Endothelial cell of umbilical vein (primary cell): ENCODE measurements around the gene GGA2. TPM values are rescaled to one million over a fixed set of nuclear protein-coding genes. Genes with fewer than 3 reads are reported as not detected.
"Not testable (repeated sequence)": the region's sequence is repeated elsewhere in the genome, so short reads cannot be mapped to it uniquely, and the experiment has no call there.

Experiments
- BruUV-seq: library from RNA; stranded (reverse); fragments of 400-500 nt; replicated peaks from 2 replicates; lab custom pipeline; 2021; lab: Mats Ljungman, UMichigan
- CTCF ChIA-PET: fragments of 300-600, 350-600 bp; sonication (Branson Sonifier 250); formaldehyde crosslinking; loops from one replicate; lab custom pipeline; 2021; ENCODE audit warnings: antibody characterized with exemption, inconsistent platforms; lab: Charles Lee
- POLR2A ChIA-PET: fragments of 300-600, 350-600 bp; sonication (Branson Sonifier 250); formaldehyde crosslinking; loops from one replicate; lab custom pipeline; 2021; ENCODE audit warnings: antibody characterized with exemption, inconsistent platforms; lab: Charles Lee
- DNase-seq: peaks from one replicate; pipeline ENCODE4 v3.0.0-alpha.2; 2011; ENCODE audit warnings: low read depth, low spot score
- FAIRE-seq: peaks from 2 replicates; lab custom pipeline; 2011; peaks lifted over from hg19 to GRCh38; lab: Jason Lieb, UNC
- H2AFZ ChIP-seq: 2 replicates; pipeline ENCODE4 v1.6.0; 2012; ENCODE audit warnings: low read depth, low read length, control low read depth, inconsistent platforms
- H3K27ac ChIP-seq: 2 replicates; pipeline ENCODE4 v1.5.1; 2011; ENCODE audit warnings: low read depth, mild to moderate bottlenecking, control low read depth, low read length, moderate library complexity; ENCODE audit not compliant: insufficient read depth
- H3K27me3 ChIP-seq, 2 experiments: 2 replicates each; pipeline versions ENCODE4 v1.6.0 to v1.6.1; 2011; ENCODE audit warnings: low read length in 2 of 2, mixed read lengths in 1 of 2; ENCODE audit not compliant: control insufficient read depth in 2 of 2, insufficient read depth in 2 of 2
- H3K36me3 ChIP-seq, 2 experiments: 2 replicates in 1 of 2; 3 replicates in 1 of 2; pipeline ENCODE4 v1.5.1; 2011; ENCODE audit warnings: low read length in 2 of 2, mild to moderate bottlenecking in 1 of 2, moderate library complexity in 1 of 2; ENCODE audit not compliant: control insufficient read depth in 2 of 2, insufficient read depth in 2 of 2; ENCODE audit errors: extremely low read depth in 1 of 2
- H3K4me1 ChIP-seq: 3 replicates; pipeline ENCODE4 v1.5.1; 2011; ENCODE audit warnings: mild to moderate bottlenecking, low read length; ENCODE audit not compliant: control insufficient read depth, insufficient read depth; ENCODE audit errors: extremely low read depth
- H3K4me2 ChIP-seq: 2 replicates; pipeline ENCODE4 v1.6.1; 2011; ENCODE audit warnings: low read length, control low read depth, mixed read lengths; ENCODE audit not compliant: insufficient read depth
- H3K4me3 ChIP-seq, 3 experiments: fragments of 200-600 bp in 1 of 3; sonication (generic), shearing (Covaris generic) in 1 of 3; replicated peaks in 1 of 3; 2 replicates each; pipeline ENCODE4 v1.5.1; 2011 to 2016; ENCODE audit warnings: control low read depth in 3 of 3, low read length in 3 of 3, mild to moderate bottlenecking in 2 of 3, inconsistent platforms in 1 of 3, low read depth in 1 of 3, moderate library complexity in 1 of 3; ENCODE audit not compliant: insufficient read depth in 1 of 3
- H3K79me2 ChIP-seq: 2 replicates; pipeline ENCODE4 v1.6.0; 2012; ENCODE audit warnings: low read length, inconsistent platforms; ENCODE audit not compliant: control insufficient read depth, insufficient read depth
- H3K9ac ChIP-seq: replicated peaks from 2 replicates; pipeline ENCODE3; 2011; ENCODE audit warnings: low read length, control low read depth; ENCODE audit not compliant: insufficient read depth; ENCODE audit errors: extremely low read depth
- H3K9me1 ChIP-seq: replicated peaks from 3 replicates; pipeline ENCODE4 v1.6.0; 2011; ENCODE audit warnings: mild to moderate bottlenecking, low read length; ENCODE audit not compliant: control insufficient read depth, insufficient read depth; ENCODE audit errors: extremely low read depth
- H3K9me3 ChIP-seq: replicated peaks from 2 replicates; pipeline ENCODE4 v1.5.1; 2012; ENCODE audit warnings: low read length, inconsistent platforms; ENCODE audit not compliant: control insufficient read depth, insufficient read depth
- H4K20me1 ChIP-seq: replicated peaks from 2 replicates; pipeline ENCODE3; 2011; ENCODE audit warnings: mild to moderate bottlenecking, low read length; ENCODE audit not compliant: control insufficient read depth, insufficient read depth; ENCODE audit errors: extremely low read depth
- EZH2 ChIP-seq: IDR thresholded peaks from 2 replicates; pipeline ENCODE4 v1.6.1; 2012; ENCODE audit warnings: borderline replicate concordance, low read depth, mild to moderate bottlenecking, moderate library complexity, low read length, inconsistent platforms; ENCODE audit not compliant: severe bottlenecking
- FOS ChIP-seq: IDR thresholded peaks from 2 replicates; pipeline ENCODE4 v1.6.1; 2011; ENCODE audit warnings: mild to moderate bottlenecking, low read length, moderate library complexity, borderline replicate concordance; ENCODE audit not compliant: insufficient read depth
- GATA2 ChIP-seq: IDR thresholded peaks from 2 replicates; pipeline ENCODE4 v1.7.0; 2011; ENCODE audit warnings: low read depth, mild to moderate bottlenecking, moderate library complexity, mixed read lengths, low read length; ENCODE audit not compliant: insufficient read length, insufficient read depth
- JUN ChIP-seq: IDR thresholded peaks from 2 replicates; pipeline ENCODE4 v1.6.1; 2011; ENCODE audit warnings: borderline replicate concordance, low read depth; ENCODE audit not compliant: insufficient read length, insufficient read depth
- MYC ChIP-seq: IDR thresholded peaks from one replicate; pipeline ENCODE4 v1.6.1; 2011; ENCODE audit warnings: mild to moderate bottlenecking, low read depth, low read length
- POLR2A ChIP-seq: IDR thresholded peaks from 2 replicates; pipeline ENCODE4 v1.6.1; 2012; ENCODE audit warnings: low read depth, mild to moderate bottlenecking, control low read depth, low read length
- POLR2AphosphoS5 ChIP-seq: IDR thresholded peaks from 2 replicates; pipeline ENCODE4 v1.6.1; 2012; ENCODE audit warnings: low read depth, mild to moderate bottlenecking, control low read depth, low read length, moderate library complexity; ENCODE audit not compliant: insufficient read depth
- dilution Hi-C: fragments of 300-500 bp; cut with MboI; formaldehyde crosslinking; loops from one replicate; pipeline ENCODE4 v1.15.0; 2019; ENCODE audit warnings: low sequenced_read_pairs; ENCODE audit not compliant: extremely low pct_ligation_motif_present
- intact Hi-C: fragments of 100-400 bp; cut with micrococcal nuclease; formaldehyde crosslinking; loops from one replicate; pipeline ENCODE4 v1.10.0; 2022
- polyA plus RNA-seq, 4 experiments: library from polyadenylated mRNA; depleted of rRNA in 3 of 4; stranded (reverse) in 3 of 4; unstranded in 1 of 4; fragments of >200 nt; gene quantifications; 2 replicates each; pipeline versions ENCODE4 v1.2.1 to v1.2.3, GENCODE V29; 2011 to 2012; ENCODE audit warnings: missing spikeins in 1 of 4
- total RNA-seq: library from RNA; stranded (reverse); gene quantifications from 2 replicates; pipeline ENCODE4 v1.2.3, GENCODE V29; 2021
- TF ChIP-seq, protein P1 (sequence below): IDR thresholded peaks from 2 replicates; pipeline ENCODE4 v1.6.1; 2011; ENCODE audit not compliant: insufficient read depth, insufficient read length
- TF ChIP-seq, protein P2 (sequence below), 2 donors: IDR thresholded peaks; 1 replicate in 1 of 2; 2 replicates in 1 of 2; pipeline ENCODE4 v1.5.1; 2011; ENCODE audit warnings: low read length in 2 of 2, mild to moderate bottlenecking in 2 of 2, moderate library complexity in 2 of 2, control low read depth in 1 of 2, inconsistent platforms in 1 of 2, low read depth in 1 of 2; ENCODE audit not compliant: insufficient read depth in 1 of 2; ENCODE audit errors: extremely low read depth in 1 of 2

Gene GGA2
- total and polyA plus RNA-seq, 2 donors (not counting 3 experiments of a cell fraction or from before 2014, with no cell fraction given): 33.3 to 73.1 TPM

- H3K27ac ChIP-seq: no peak overlapping the region
- H2AFZ ChIP-seq: no peak overlapping the region
- no peaks in the 10 kb centered on the region for H3K4me1 ChIP-seq
- H3K9me1 ChIP-seq: no peaks in the 10 kb centered on the region
- TF ChIP-seq GATA2 (no peak), POLR2AphosphoS5 (no peak), EZH2 (no peak), POLR2A (no peak), FOS (no peak), JUN (no peak), MYC (no peak)
- TF ChIP-seq, protein P1, sequence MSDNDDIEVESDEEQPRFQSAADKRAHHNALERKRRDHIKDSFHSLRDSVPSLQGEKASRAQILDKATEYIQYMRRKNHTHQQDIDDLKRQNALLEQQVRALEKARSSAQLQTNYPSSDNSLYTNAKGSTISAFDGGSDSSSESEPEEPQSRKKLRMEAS: no peak
- TF ChIP-seq, protein P2, sequence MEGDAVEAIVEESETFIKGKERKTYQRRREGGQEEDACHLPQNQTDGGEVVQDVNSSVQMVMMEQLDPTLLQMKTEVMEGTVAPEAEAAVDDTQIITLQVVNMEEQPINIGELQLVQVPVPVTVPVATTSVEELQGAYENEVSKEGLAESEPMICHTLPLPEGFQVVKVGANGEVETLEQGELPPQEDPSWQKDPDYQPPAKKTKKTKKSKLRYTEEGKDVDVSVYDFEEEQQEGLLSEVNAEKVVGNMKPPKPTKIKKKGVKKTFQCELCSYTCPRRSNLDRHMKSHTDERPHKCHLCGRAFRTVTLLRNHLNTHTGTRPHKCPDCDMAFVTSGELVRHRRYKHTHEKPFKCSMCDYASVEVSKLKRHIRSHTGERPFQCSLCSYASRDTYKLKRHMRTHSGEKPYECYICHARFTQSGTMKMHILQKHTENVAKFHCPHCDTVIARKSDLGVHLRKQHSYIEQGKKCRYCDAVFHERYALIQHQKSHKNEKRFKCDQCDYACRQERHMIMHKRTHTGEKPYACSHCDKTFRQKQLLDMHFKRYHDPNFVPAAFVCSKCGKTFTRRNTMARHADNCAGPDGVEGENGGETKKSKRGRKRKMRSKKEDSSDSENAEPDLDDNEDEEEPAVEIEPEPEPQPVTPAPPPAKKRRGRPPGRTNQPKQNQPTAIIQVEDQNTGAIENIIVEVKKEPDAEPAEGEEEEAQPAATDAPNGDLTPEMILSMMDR (IDR thresholded peaks at IDR 0.05; ENCODE audit: extremely low read depth in 1 of 2, insufficient read depth in 1 of 2, low read depth in 1 of 2, low read length in 2 of 2): no peak
- no TSS peak for BruUV-seq
- ChIA-PET POLR2A (no interaction called here), CTCF (interaction anchor here (1.5 kb wide), 1 partner anchor 11 kb away, joined by 3 read pairs; the partner anchor contains the start of gene COG7)
- peaks cover 4 to 22% of the 10 kb centered on the region in 2 experiments for H3K36me3 ChIP-seq
- no peaks in the 10 kb centered on the region for H3K9me3 ChIP-seq
- FAIRE-seq (no peak), DNase-seq (no peak)
- no peaks in the 10 kb centered on the region for H3K79me2 ChIP-seq
- H3K4me2 ChIP-seq: no peak overlapping the region
- intact Hi-C loops: no loop called here
- H3K4me3 ChIP-seq: no peak overlapping the region
- no peaks in the 10 kb centered on the region for H4K20me1 ChIP-seq
- dilution Hi-C loops: no loop called here
- H3K27me3 ChIP-seq: no peaks in the 10 kb centered on the region
- no peak overlapping the region for H3K9ac ChIP-seq
Observed at GRCh38 chr16:23464196-23464595, 46.1 kb downstream of the GGA2 start.

DNA sequence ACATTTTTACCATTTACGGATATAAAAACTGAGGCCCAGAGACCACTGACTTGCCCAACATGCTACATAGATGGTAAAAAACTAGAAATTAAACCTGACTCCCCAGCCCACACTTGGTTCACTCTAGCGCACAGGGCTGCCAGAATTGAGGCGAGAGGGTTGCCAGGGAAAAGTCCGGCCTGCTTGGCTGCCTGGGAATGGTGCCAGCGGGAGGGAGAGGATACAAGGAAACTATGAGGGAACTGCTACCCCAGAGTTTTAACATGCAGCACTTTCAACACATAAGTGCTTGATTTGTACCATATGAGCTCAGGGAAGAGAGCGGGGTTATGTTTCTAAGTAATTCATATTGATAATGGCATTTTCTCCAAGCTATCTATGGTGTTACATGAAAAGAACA is 47.3 kb downstream of the GGA2 start:
- BruUV-seq, FAIRE-seq, H3K79me2 ChIP-seq, POLR2A ChIA-PET, H3K9me1 ChIP-seq, H3K9me3 ChIP-seq, intact Hi-C loops, H3K4me2 ChIP-seq, H3K27me3 ChIP-seq, H3K9ac ChIP-seq, H3K27ac ChIP-seq, dilution Hi-C loops, H3K4me1 ChIP-seq, H2AFZ ChIP-seq, H3K4me3 ChIP-seq, H4K20me1 ChIP-seq: not testable (repeated sequence)
- H3K36me3 ChIP-seq: peaks cover 0 to 18% of the 10 kb centered on the region in 2 experiments
- peak; percentile 44 for DNase-seq
- CTCF ChIA-PET: interaction anchor here (0.7 to 1.5 kb wide), 2 partner anchors 10 to 229 kb away, joined by 3 read pairs; partner anchors contain the start of gene COG7
